ENCODE results near the gene OR2V1.

DNA sequence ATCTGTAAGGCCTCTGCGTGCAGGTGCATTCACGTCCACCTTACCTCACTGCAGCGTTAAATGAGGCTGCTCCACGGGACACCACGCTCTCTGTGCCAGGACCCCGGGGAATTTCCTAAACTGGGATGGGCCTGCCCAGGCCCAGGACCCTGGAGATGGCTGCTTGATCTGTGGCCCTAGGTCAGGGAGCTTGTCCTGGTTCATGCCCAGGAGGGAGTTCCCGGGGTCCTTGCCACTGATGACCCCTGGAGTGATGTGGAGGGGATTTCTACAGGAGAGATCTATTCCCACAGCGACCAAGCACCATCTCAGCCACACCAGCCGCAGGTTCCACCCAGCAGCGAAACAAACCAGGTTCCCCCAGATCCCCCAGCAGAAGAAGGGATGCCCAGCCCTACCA, 3.5 kb downstream of the OR2V1 start:
- TF ChIP-seq, protein P1, sequence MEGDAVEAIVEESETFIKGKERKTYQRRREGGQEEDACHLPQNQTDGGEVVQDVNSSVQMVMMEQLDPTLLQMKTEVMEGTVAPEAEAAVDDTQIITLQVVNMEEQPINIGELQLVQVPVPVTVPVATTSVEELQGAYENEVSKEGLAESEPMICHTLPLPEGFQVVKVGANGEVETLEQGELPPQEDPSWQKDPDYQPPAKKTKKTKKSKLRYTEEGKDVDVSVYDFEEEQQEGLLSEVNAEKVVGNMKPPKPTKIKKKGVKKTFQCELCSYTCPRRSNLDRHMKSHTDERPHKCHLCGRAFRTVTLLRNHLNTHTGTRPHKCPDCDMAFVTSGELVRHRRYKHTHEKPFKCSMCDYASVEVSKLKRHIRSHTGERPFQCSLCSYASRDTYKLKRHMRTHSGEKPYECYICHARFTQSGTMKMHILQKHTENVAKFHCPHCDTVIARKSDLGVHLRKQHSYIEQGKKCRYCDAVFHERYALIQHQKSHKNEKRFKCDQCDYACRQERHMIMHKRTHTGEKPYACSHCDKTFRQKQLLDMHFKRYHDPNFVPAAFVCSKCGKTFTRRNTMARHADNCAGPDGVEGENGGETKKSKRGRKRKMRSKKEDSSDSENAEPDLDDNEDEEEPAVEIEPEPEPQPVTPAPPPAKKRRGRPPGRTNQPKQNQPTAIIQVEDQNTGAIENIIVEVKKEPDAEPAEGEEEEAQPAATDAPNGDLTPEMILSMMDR (IDR thresholded peaks at IDR 0.05; ENCODE audit: poor library complexity), result no peak
- TF ChIP-seq EZH2 (IDR thresholded peaks at IDR 0.05; ENCODE audit: borderline replicate concordance) (no peak), EZH2phosphoT487 (IDR thresholded peaks at IDR 0.05; ENCODE audit: low read depth, severe bottlenecking, unreplicated experiment) (no peak)

Measured in hepatocyte (in vitro differentiated cells).